Hepatocyte (in vitro differentiated cells): ENCODE data around the gene NEK10. TPM values are rescaled to one million over a fixed set of nuclear protein-coding genes. Genes with fewer than 3 reads are reported as not detected.

Source experiments
- DNase-seq: peaks from one replicate; pipeline ENCODE4 v3.0.0-alpha.2; 2016; ENCODE audit warnings: low spot score
- H2AFZ ChIP-seq: fragments of 200-600 bp; sonication (generic); 2 replicates; pipeline ENCODE4 v1.6.0; 2016; ENCODE audit warnings: antibody characterized with exemption, mild to moderate bottlenecking
- H3K27ac ChIP-seq: fragments of 200-600 bp; sonication (generic); 2 replicates; pipeline ENCODE4 v1.5.1; 2016; ENCODE audit warnings: mild to moderate bottlenecking
- H3K27me3 ChIP-seq: fragments of 200-600 bp; sonication (generic); 2 replicates; pipeline ENCODE4 v1.6.1; 2016
- H3K36me3 ChIP-seq: fragments of 200-600 bp; sonication (generic); replicated peaks from 2 replicates; pipeline ENCODE4 v1.5.1; 2016; ENCODE audit warnings: low read depth; ENCODE audit not compliant: insufficient read depth
- H3K4me1 ChIP-seq: fragments of 200-600 bp; sonication (generic); 2 replicates; pipeline ENCODE4 v1.5.1; 2016; ENCODE audit warnings: mild to moderate bottlenecking, moderate library complexity; ENCODE audit not compliant: insufficient read depth
- H3K4me2 ChIP-seq: fragments of 200-600 bp; sonication (generic); 2 replicates; pipeline ENCODE4 v1.6.0; 2016
- H3K4me3 ChIP-seq: fragments of 200-600 bp; sonication (generic); 2 replicates; pipeline ENCODE4 v1.5.1; 2016; ENCODE audit warnings: mild to moderate bottlenecking
- H3K79me2 ChIP-seq: fragments of 200-600 bp; sonication (generic); 2 replicates; pipeline ENCODE4 v1.6.0; 2017; ENCODE audit warnings: mild to moderate bottlenecking
- H3K9me2 ChIP-seq: fragments of 200-600 bp; sonication (generic); replicated peaks from 2 replicates; pipeline ENCODE4 v1.6.0; 2017; ENCODE audit warnings: mild to moderate bottlenecking; ENCODE audit not compliant: insufficient read depth
- H3K9me3 ChIP-seq: fragments of 200-600 bp; sonication (generic); 2 replicates; pipeline ENCODE4 v1.5.1; 2016; ENCODE audit warnings: low read depth, mild to moderate bottlenecking
- H4K20me1 ChIP-seq: fragments of 200-600 bp; sonication (generic); 2 replicates; pipeline ENCODE4 v1.6.0; 2016; ENCODE audit warnings: mild to moderate bottlenecking; ENCODE audit not compliant: insufficient read depth, poor library complexity, severe bottlenecking
- EZH2 ChIP-seq: fragments of 200-600 bp; sonication (generic); IDR thresholded peaks from 2 replicates; pipeline ENCODE4 v1.6.1; 2016; ENCODE audit warnings: antibody characterized with exemption, mild to moderate bottlenecking, borderline replicate concordance
- EZH2phosphoT487 ChIP-seq: fragments of 200-600 bp; sonication (generic); IDR thresholded peaks from one replicate; pipeline ENCODE4 v1.6.1; 2018; ENCODE audit warnings: antibody characterized with exemption, mild to moderate bottlenecking, low read depth, moderate library complexity; ENCODE audit not compliant: unreplicated experiment, severe bottlenecking
- WGBS: methylation state at CpG from one replicate; pipeline ENCODE4 v1.1.6; 2016; ENCODE audit warnings: low lambda C conversion rate; ENCODE audit errors: missing lambda C conversion rate; 5-methylcytosine and 5-hydroxymethylcytosine counted together
- polyA plus RNA-seq: library from polyadenylated mRNA; unstranded; fragments of >200 nt; fragmentation: Nextera tagmentation; extraction: Ambion mirVana; gene quantifications from 2 replicates; pipeline ENCODE4 v1.2.1, GENCODE V29; 2016
- total RNA-seq: library from RNA; depleted of rRNA; stranded (reverse); fragments of >200 nt; gene quantifications from 2 replicates; pipeline ENCODE4 v1.2.3, GENCODE V29; 2014
- TF ChIP-seq, protein P1 (sequence below): fragments of 200-600 bp; sonication (generic); IDR thresholded peaks from 2 replicates; pipeline ENCODE4 v1.5.1; 2016; ENCODE audit warnings: antibody characterized with exemption, mild to moderate bottlenecking; ENCODE audit not compliant: poor library complexity

The NEK10 gene
- total and polyA plus RNA-seq, 2 experiments from 2014 or later: 0.13 to 2.0 TPM

DNA sequence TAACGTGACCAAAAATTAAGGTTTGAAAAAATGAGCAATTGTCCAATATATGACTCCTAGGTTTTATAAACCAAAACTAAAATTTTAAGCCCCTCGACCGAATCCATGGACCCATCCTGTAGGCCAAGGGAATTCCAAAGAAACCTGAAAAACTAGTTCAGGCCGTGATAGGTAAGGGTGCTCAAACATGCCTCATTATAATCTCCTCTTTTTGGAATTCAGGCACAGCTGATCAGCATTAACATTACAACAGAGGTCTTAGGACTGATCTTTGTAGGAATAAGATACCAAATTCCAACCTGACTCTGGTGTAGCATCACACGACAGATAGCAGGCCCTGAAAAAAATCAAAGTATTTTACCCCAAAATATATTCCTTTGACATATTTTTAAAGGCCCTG lies 155.7 kb downstream of the NEK10 start:
- no peaks in the 10 kb centered on the region for H3K36me3 ChIP-seq
- no peak overlapping the region for H2AFZ ChIP-seq
- H3K4me1 ChIP-seq: no peaks in the 10 kb centered on the region
- H3K9me3 ChIP-seq: no peaks in the 10 kb centered on the region
- DNase-seq: no peak
- H3K27ac ChIP-seq: no peak overlapping the region
- no peaks in the 10 kb centered on the region for H3K9me2 ChIP-seq
- H3K27me3 ChIP-seq: no peaks in the 10 kb centered on the region
- 83% methylated on average over 5 of the region's 5 CpGs for WGBS
- no peak overlapping the region for H3K4me2 ChIP-seq
- no peaks in the 10 kb centered on the region for H4K20me1 ChIP-seq
- TF ChIP-seq, protein P1, sequence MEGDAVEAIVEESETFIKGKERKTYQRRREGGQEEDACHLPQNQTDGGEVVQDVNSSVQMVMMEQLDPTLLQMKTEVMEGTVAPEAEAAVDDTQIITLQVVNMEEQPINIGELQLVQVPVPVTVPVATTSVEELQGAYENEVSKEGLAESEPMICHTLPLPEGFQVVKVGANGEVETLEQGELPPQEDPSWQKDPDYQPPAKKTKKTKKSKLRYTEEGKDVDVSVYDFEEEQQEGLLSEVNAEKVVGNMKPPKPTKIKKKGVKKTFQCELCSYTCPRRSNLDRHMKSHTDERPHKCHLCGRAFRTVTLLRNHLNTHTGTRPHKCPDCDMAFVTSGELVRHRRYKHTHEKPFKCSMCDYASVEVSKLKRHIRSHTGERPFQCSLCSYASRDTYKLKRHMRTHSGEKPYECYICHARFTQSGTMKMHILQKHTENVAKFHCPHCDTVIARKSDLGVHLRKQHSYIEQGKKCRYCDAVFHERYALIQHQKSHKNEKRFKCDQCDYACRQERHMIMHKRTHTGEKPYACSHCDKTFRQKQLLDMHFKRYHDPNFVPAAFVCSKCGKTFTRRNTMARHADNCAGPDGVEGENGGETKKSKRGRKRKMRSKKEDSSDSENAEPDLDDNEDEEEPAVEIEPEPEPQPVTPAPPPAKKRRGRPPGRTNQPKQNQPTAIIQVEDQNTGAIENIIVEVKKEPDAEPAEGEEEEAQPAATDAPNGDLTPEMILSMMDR: no peak
- TF ChIP-seq EZH2 (no peak), EZH2phosphoT487 (no peak)
- no peaks in the 10 kb centered on the region for H3K79me2 ChIP-seq
- H3K4me3 ChIP-seq: no peak overlapping the region

DNA sequence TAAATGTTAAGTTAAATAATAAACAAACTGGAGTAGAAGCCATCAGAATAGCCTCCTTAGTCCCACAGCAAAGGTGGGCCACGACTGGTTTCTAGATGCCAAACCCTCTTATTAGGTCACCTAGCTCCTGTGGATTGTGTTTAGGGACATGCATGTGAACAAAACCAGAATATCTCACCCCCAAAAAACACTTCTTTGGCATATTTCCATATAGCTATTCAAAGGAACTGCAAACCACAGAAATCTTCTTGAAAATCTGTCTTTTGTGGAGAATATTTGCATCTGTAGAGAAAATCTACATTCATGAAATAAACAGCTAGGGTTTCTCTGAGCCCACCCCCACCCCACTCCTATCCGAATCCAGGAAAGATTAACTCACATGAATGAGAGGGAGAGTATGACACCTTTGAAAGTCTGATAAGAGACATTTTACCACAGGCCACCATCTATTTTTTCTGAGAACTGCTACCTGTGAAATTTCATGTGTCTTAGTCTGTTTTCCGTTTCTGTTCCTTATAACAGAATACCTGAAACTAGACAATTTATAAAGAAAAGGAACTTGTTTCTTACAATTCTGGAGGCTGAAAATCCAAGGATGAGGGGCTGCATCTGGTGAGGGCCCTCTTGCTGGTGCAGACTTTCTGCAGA lies 159.4 kb downstream of the NEK10 start:
- Histone ChIP-seq H3K4me1 (no peaks in the 10 kb centered on the region), H3K9me2 (no peaks in the 10 kb centered on the region), H3K27me3 (no peaks in the 10 kb centered on the region), H4K20me1 (no peaks in the 10 kb centered on the region), H3K36me3 (no peaks in the 10 kb centered on the region), H3K4me2 (no peak overlapping the region), H3K79me2 (no peaks in the 10 kb centered on the region), H3K4me3 (no peak overlapping the region), H3K9me3 (no peaks in the 10 kb centered on the region), H2AFZ (no peak overlapping the region), H3K27ac (peak overlapping the region; percentile 5)
- DNase-seq: no peak
- WGBS: 49% methylated on average over 3 of the region's 3 CpGs
- TF ChIP-seq EZH2: no peak
- TF ChIP-seq EZH2phosphoT487: no peak
- TF ChIP-seq, protein P1: no peak

DNA sequence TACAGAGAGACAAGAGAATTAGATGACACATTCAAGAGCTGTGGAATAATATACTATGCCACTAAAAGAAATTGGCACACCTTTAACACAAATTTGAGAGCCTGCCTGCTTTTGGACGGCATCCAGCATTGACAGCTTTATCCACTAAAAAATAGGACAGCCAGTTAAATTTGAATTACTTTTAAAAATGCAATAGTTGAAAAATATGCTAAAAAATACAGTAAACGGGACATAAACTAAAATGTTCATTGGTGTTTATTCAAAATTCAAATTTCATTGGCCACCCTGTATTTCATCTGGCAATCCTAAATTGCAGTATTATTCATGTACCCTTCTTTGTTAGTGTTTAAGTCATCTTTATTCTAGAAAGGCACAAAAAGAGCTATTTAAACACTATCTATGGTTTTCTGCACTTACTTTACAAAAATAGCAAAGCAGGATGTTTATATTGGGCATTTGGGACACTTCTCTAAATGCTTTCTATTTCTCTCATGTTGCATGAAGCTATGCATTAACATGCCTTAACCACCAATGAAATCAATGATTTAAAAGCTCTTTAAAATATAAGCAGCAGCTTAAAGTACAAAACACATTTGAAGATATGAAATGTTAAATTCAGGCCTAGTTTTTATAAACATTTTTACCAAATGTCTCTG lies 160.1 kb downstream of the NEK10 start:
- H3K4me3 ChIP-seq: no peak overlapping the region
- H3K4me2 ChIP-seq: no peak overlapping the region
- no peaks in the 10 kb centered on the region for H3K79me2 ChIP-seq
- no peak for TF ChIP-seq EZH2phosphoT487
- no peak for TF ChIP-seq EZH2
- TF ChIP-seq, protein P1: no peak
- no peaks in the 10 kb centered on the region for H3K9me3 ChIP-seq
- no peak overlapping the region for H2AFZ ChIP-seq
- no peaks in the 10 kb centered on the region for H3K36me3 ChIP-seq
- WGBS: 57% methylated on average over 2 of the region's 2 CpGs
- no peaks in the 10 kb centered on the region for H3K27me3 ChIP-seq
- H3K9me2 ChIP-seq: no peaks in the 10 kb centered on the region
- no peaks in the 10 kb centered on the region for H3K4me1 ChIP-seq
- no peak for DNase-seq
- peak overlapping the region; percentile 28 for H3K27ac ChIP-seq
- no peaks in the 10 kb centered on the region for H4K20me1 ChIP-seq
